ENCODE measurements around the gene CTSA. TPM values are rescaled to one million over a fixed set of nuclear protein-coding genes. Genes with fewer than 3 reads are reported as not detected.

The CTSA gene
- total and polyA plus RNA-seq, 9 of the 15 experiments (the other 6 are each of a cell fraction or from before 2014, with no cell fraction given) = 8.8 to 61.7 (median 28.3) TPM

GRCh38 chr20:45850926-45851325, 40.2 kb upstream of the CTSA start (continued):
- TF ChIP-seq CHD7 (IDR thresholded peaks at IDR 0.05; ENCODE audit: low read depth, low read length) (no peak), MTA3 (IDR thresholded peaks at IDR 0.05; ENCODE audit: borderline replicate concordance) (no peak), FOS (IDR thresholded peaks at IDR 0.05; ENCODE audit: extremely low read depth, insufficient read length) (no peak), ZNF121 (CRISPR knock-in tag; conservative IDR thresholded peaks at IDR 0.05) (no peak), ATF4 (CRISPR knock-in tag; IDR thresholded peaks at IDR 0.05) (no peak), ZNF609 (CRISPR knock-in tag; IDR thresholded peaks at IDR 0.05; ENCODE audit: borderline replicate concordance) (no peak), MYNN (IDR thresholded peaks at IDR 0.05) (no peak), MYNN (CRISPR knock-in tag; IDR thresholded peaks at IDR 0.05) (no peak), ZNF408 (CRISPR knock-in tag; IDR thresholded peaks at IDR 0.05; ENCODE audit: low read depth) (no peak)

Data from K562 (cell line).